ENCODE results near the gene RER1.

Gene RER1

DNA sequence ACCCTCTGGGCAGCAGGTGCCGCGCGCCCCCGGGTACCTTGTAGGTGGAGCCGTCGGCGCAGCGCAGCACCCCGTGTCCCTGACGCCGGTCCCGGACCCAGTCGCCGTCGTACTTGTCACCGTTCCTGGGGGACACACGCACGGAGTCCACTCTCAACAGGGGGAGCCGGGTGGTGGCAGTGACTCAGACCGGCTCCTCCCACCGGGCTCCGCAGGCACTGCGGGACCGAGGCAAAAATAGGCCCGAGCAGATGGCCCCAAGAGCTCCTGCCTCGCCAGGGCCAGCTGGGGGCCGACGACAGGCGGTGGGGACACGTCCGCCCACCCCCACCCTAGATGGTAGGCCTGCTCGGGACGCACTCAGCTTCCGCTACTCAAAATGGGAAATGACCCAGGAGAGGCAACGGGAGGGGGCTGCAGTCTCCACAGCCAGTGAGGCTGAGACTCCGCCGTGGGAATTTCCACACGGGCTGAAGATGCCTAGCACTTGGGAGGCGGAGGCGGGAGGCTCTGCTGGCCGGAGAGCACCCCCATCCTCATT is 6.6 kb upstream of the RER1 start:
- TF ChIP-seq, protein P1, sequence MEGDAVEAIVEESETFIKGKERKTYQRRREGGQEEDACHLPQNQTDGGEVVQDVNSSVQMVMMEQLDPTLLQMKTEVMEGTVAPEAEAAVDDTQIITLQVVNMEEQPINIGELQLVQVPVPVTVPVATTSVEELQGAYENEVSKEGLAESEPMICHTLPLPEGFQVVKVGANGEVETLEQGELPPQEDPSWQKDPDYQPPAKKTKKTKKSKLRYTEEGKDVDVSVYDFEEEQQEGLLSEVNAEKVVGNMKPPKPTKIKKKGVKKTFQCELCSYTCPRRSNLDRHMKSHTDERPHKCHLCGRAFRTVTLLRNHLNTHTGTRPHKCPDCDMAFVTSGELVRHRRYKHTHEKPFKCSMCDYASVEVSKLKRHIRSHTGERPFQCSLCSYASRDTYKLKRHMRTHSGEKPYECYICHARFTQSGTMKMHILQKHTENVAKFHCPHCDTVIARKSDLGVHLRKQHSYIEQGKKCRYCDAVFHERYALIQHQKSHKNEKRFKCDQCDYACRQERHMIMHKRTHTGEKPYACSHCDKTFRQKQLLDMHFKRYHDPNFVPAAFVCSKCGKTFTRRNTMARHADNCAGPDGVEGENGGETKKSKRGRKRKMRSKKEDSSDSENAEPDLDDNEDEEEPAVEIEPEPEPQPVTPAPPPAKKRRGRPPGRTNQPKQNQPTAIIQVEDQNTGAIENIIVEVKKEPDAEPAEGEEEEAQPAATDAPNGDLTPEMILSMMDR (IDR thresholded peaks at IDR 0.05; ENCODE audit: control extremely low read depth, extremely low read depth, low read depth, missing control alignments) = no peak
- POLR2A ChIA-PET = no interaction called here
- CTCF ChIA-PET = interaction anchor here (9.5 kb wide), 1 partner anchor 186 kb away, joined by 182 read pairs; the partner anchor contains the start of gene FAAP20

DNA sequence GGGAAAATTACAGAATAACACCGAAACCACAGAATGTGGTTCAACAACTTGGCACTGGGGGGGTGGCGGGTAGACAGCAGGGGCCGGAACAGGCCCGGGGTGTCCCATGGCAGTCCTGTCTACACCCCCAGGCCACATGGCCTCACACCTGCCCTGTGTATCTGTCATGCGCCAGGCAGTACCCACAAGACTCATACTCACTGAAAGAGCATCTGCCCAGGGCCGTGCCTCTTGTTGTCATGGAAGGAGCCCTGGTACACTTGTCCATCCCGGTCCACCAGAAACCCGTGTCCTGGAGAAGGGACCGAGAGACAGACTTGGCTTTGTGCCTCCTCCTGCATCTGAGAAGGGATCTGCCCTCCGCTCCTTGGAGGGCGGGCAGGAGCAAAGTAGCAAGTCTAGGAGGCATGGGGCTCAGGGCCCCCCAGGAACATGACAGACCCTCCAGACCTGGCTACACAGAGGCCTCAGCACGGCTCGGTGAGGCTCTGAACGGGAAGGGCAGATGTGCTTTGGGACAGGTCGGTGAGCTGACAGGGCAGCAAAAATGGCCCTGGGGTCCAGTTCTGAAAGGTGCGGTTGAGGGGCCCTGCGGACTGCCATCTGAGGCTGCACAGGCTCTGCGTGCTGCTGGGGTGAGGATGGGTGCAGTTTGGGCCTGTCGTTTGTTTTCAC is 5.9 kb upstream of the RER1 start:
- no peak for DNase-seq (ENCODE audit: extremely low spot score)
- TF ChIP-seq, protein P1 (IDR thresholded peaks at IDR 0.05; ENCODE audit: control extremely low read depth, extremely low read depth, low read depth, missing control alignments) = no peak
- ChIA-PET POLR2A (no interaction called here), CTCF (interaction anchor here (2.9 to 9.5 kb wide), 2 partner anchors 187 to 190 kb away, joined by 19 to 182 read pairs; partner anchors contain the start of gene FAAP20)

More for the DNA sequence above, 6.6 kb upstream of the RER1 start:
- DNase-seq (ENCODE audit: extremely low spot score) = no peak

DNA sequence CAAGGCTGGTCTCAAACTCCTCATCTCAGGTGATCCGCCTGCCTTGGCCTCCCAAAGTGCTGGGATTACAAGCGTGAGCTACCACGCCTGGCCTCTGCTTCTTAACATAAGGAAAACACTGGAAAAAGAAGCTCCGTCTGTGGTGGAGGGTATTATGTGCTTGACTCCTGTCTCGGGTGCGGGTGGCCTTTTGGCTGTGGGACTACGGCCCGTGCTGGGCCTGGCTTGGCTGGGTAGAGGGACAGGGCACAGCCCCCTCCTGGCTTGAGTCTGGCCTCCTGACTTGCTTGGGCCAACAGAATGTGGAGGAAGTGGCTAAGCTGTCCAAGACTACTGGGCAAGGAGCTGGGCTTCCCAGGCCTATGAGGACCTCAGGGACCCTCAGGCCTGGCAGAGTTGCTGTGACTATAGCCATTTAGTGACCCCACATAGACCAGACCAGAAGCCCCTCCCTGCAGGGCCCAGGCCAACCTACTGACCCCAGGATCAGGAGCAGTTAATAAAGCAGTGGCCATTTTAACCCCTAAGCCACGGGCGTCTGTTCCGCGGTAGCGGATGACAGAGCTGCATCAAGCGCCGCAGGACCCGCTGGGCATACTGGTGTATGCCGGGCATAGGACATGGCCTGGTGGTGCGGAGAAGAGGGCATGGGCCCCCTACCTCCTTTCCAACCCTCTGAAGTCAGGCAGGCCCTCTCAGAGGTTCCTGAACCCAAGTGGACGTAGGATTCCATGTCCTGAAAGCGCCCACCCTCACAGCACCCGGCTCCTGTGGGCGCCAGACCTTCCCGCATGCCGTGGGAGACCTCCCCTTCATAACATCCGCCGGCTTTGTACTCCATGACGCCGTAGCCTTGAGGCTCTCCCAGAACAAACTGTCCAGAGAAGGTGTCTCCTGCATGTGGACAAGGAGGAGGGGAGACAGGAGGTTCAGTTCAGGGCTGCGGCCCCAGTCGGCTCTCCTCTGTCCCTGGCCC is 4.7 kb upstream of the RER1 start:
- ChIA-PET CTCF (interaction anchor here (0.7 to 2.9 kb wide), 2 partner anchors 11 to 191 kb away, joined by 3 to 19 read pairs; partner anchors contain the start of gene FAAP20), POLR2A (interaction anchor here (0.8 kb wide), 1 partner anchor 159 kb away, joined by 3 read pairs; no protein-coding TSS in a partner anchor)
- TF ChIP-seq, protein P1 (IDR thresholded peaks at IDR 0.05; ENCODE audit: control extremely low read depth, extremely low read depth, low read depth, missing control alignments) = no peak
- DNase-seq (ENCODE audit: extremely low spot score) = no peak

DNA sequence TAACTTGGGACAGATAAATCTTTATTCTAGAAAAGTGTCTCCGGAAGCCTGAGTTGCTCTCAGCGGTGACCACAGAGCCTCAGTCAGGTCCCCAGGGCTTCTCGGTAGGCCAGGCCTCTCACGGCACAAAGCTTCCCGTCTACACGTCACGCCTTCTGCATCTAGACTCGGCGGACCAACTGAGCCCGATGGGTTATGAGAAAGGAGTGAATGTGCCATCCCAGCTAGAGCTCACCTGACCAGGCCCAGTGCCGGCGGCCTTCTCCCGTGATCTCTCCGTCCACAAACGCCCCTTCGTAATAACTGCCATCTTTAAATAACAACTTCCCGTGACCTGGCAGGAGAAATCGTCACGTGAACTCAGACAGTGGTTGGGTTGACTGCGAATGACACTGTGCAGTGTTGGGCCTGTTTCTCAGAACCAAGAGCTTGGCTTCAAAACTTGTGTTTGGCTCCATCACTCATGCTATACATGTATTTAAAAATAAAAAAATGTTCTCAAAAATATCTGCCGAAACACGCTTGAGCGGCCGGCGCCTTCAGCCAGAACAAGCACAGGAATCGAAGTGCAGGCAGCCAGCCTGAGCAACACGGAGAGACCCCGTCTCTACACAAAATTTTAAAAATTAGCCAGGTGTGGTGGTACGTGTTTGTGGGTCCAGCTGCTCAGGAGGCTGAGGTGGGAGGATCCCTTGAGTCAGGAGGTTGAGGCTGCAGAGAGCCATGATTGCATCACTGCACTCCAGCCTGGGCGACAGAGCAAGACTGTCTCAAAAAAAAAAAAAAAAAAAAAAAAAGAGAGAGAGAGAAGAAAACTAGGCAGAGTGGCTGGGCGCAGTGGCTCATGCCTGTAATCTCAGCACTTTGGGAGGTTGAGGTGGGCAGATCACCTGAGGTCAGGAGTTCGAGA is 3.4 kb upstream of the RER1 start:
- ChIA-PET CTCF (interaction anchor here (0.7 to 2.9 kb wide), 3 partner anchors 13 to 198 kb away, joined by 3 to 19 read pairs (median 5); partner anchors contain the start of gene FAAP20), POLR2A (interaction anchor here (0.5 to 0.9 kb wide), 3 partner anchors 158 to 1110 kb away, joined by 3 read pairs; no protein-coding TSS in a partner anchor)
- no peak for DNase-seq (ENCODE audit: extremely low spot score)
- TF ChIP-seq, protein P1 (IDR thresholded peaks at IDR 0.05; ENCODE audit: control extremely low read depth, extremely low read depth, low read depth, missing control alignments) = no peak

DNA sequence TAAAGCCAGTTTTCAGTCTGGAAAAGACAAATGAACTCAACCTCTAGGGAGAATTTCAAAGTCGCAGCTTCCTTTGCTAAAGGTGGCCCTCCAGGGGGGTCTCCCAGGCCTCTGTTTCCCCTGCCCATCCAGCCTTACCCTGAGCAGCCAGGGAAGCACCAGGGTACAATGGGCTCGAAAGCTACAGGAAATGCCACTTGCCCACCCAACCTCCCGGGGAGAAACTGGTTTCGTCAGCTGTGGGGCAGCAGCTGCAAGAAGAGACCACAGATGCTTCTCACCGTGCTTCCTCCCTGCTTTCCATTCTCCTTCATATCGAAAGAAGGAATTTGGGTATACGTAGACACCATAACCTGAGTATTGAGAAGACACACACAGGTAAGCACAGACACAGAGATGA is 2.0 kb upstream of the RER1 start:
- TF ChIP-seq, protein P1 (IDR thresholded peaks at IDR 0.05; ENCODE audit: control extremely low read depth, extremely low read depth, low read depth, missing control alignments) = no peak
- POLR2A ChIA-PET = interaction anchor here (0.6 kb wide), 1 partner anchor 157 kb away, joined by 10 read pairs; no protein-coding TSS in a partner anchor
- no peak for DNase-seq (ENCODE audit: extremely low spot score)
- CTCF ChIA-PET = interaction anchor here (1.3 to 1.6 kb wide), 3 partner anchors 9 to 215 kb away, joined by 3 to 6 read pairs (median 5); partner anchors contain the start of gene FAAP20

All from GM10248 (cell line).